Measurements from ENCODE around the gene SDK2.

The SDK2 gene

GRCh38 chr17:73343168-73343634, 301.0 kb downstream of the SDK2 start:
- H3K27ac ChIP-seq (replicated peaks), result no peak overlapping the region

GRCh38 chr17:73342541-73343167, 301.6 kb downstream of the SDK2 start:
- Histone ChIP-seq H3K27me3 (ENCODE audit: insufficient read depth, poor library complexity, severe bottlenecking) (no peaks in the 10 kb centered on the region), H3K4me3 (replicated peaks; ENCODE audit: insufficient read depth, low read length) (no peak overlapping the region), H3K27ac (replicated peaks) (no peak overlapping the region)
- TF ChIP-seq SPI1 (IDR thresholded peaks at IDR 0.05; ENCODE audit: borderline replicate concordance, low read depth) (no peak), CTCF (IDR thresholded peaks at IDR 0.05; ENCODE audit: insufficient read depth, low read length) (no peak), REST (IDR thresholded peaks at IDR 0.05; ENCODE audit: insufficient replicate concordance, low read depth) (no peak), GABPA (IDR thresholded peaks at IDR 0.05; ENCODE audit: low read depth) (no peak), POLR2AphosphoS5 (IDR thresholded peaks at IDR 0.05; ENCODE audit: low read depth) (no peak)
- DNase-seq (ENCODE audit: low read depth in 1 of 2, low spot score in 1 of 2), result no peak

More at GRCh38 chr17:73343168-73343634, 301.0 kb downstream of the SDK2 start:
- Histone ChIP-seq H3K4me3 (replicated peaks; ENCODE audit: insufficient read depth, low read length) (no peak overlapping the region), H3K27me3 (ENCODE audit: insufficient read depth, poor library complexity, severe bottlenecking) (no peaks in the 10 kb centered on the region)
- DNase-seq (ENCODE audit: low read depth in 1 of 2, low spot score in 1 of 2), result no peak
- TF ChIP-seq REST (IDR thresholded peaks at IDR 0.05; ENCODE audit: insufficient replicate concordance, low read depth) (no peak), CTCF (IDR thresholded peaks at IDR 0.05; ENCODE audit: insufficient read depth, low read length) (no peak), SPI1 (IDR thresholded peaks at IDR 0.05; ENCODE audit: borderline replicate concordance, low read depth) (no peak), POLR2AphosphoS5 (IDR thresholded peaks at IDR 0.05; ENCODE audit: low read depth) (no peak), GABPA (IDR thresholded peaks at IDR 0.05; ENCODE audit: low read depth) (no peak)

- TF ChIP-seq REST (IDR thresholded peaks at IDR 0.05; ENCODE audit: insufficient replicate concordance, low read depth) (no peak), POLR2AphosphoS5 (IDR thresholded peaks at IDR 0.05; ENCODE audit: low read depth) (no peak), CTCF (IDR thresholded peaks at IDR 0.05; ENCODE audit: insufficient read depth, low read length) (no peak), GABPA (IDR thresholded peaks at IDR 0.05; ENCODE audit: low read depth) (no peak), SPI1 (IDR thresholded peaks at IDR 0.05; ENCODE audit: borderline replicate concordance, low read depth) (no peak)
- Histone ChIP-seq H3K27ac (replicated peaks) (no peak overlapping the region), H3K4me3 (replicated peaks; ENCODE audit: insufficient read depth, low read length) (no peak overlapping the region), H3K27me3 (ENCODE audit: insufficient read depth, poor library complexity, severe bottlenecking) (no peaks in the 10 kb centered on the region)
- DNase-seq (ENCODE audit: low read depth in 1 of 2, low spot score in 1 of 2), result no peak
Observed at GRCh38 chr17:73342050-73342522, 302.2 kb downstream of the SDK2 start.
